Endothelial cell of umbilical vein (primary cell): ENCODE measurements around the gene PECR. TPM values are rescaled to one million over a fixed set of nuclear protein-coding genes. Genes with fewer than 3 reads are reported as not detected.

Experiments
- BruUV-seq: library from RNA; stranded (reverse); fragments of 400-500 nt; replicated peaks from 2 replicates; lab custom pipeline; 2021; lab: Mats Ljungman, UMichigan
- CTCF ChIA-PET: fragments of 300-600, 350-600 bp; sonication (Branson Sonifier 250); formaldehyde crosslinking; loops from one replicate; lab custom pipeline; 2021; ENCODE audit warnings: antibody characterized with exemption, inconsistent platforms; lab: Charles Lee
- POLR2A ChIA-PET: fragments of 300-600, 350-600 bp; sonication (Branson Sonifier 250); formaldehyde crosslinking; loops from one replicate; lab custom pipeline; 2021; ENCODE audit warnings: antibody characterized with exemption, inconsistent platforms; lab: Charles Lee
- DNase-seq: peaks from one replicate; pipeline ENCODE4 v3.0.0-alpha.2; 2011; ENCODE audit warnings: low read depth, low spot score
- FAIRE-seq: peaks from 2 replicates; lab custom pipeline; 2011; peaks lifted over from hg19 to GRCh38; lab: Jason Lieb, UNC
- H2AFZ ChIP-seq: 2 replicates; pipeline ENCODE4 v1.6.0; 2012; ENCODE audit warnings: low read depth, low read length, control low read depth, inconsistent platforms
- H3K27ac ChIP-seq: 2 replicates; pipeline ENCODE4 v1.5.1; 2011; ENCODE audit warnings: low read depth, mild to moderate bottlenecking, control low read depth, low read length, moderate library complexity; ENCODE audit not compliant: insufficient read depth
- H3K27me3 ChIP-seq, 2 experiments: 2 replicates each; pipeline versions ENCODE4 v1.6.0 to v1.6.1; 2011; ENCODE audit warnings: low read length in 2 of 2, mixed read lengths in 1 of 2; ENCODE audit not compliant: control insufficient read depth in 2 of 2, insufficient read depth in 2 of 2
- H3K36me3 ChIP-seq, 2 experiments: 2 replicates in 1 of 2; 3 replicates in 1 of 2; pipeline ENCODE4 v1.5.1; 2011; ENCODE audit warnings: low read length in 2 of 2, mild to moderate bottlenecking in 1 of 2, moderate library complexity in 1 of 2; ENCODE audit not compliant: control insufficient read depth in 2 of 2, insufficient read depth in 2 of 2; ENCODE audit errors: extremely low read depth in 1 of 2
- H3K4me1 ChIP-seq: 3 replicates; pipeline ENCODE4 v1.5.1; 2011; ENCODE audit warnings: mild to moderate bottlenecking, low read length; ENCODE audit not compliant: control insufficient read depth, insufficient read depth; ENCODE audit errors: extremely low read depth
- H3K4me2 ChIP-seq: 2 replicates; pipeline ENCODE4 v1.6.1; 2011; ENCODE audit warnings: low read length, control low read depth, mixed read lengths; ENCODE audit not compliant: insufficient read depth
- H3K4me3 ChIP-seq, 3 experiments: fragments of 200-600 bp in 1 of 3; sonication (generic), shearing (Covaris generic) in 1 of 3; replicated peaks in 1 of 3; 2 replicates each; pipeline ENCODE4 v1.5.1; 2011 to 2016; ENCODE audit warnings: control low read depth in 3 of 3, low read length in 3 of 3, mild to moderate bottlenecking in 2 of 3, inconsistent platforms in 1 of 3, low read depth in 1 of 3, moderate library complexity in 1 of 3; ENCODE audit not compliant: insufficient read depth in 1 of 3
- H3K79me2 ChIP-seq: 2 replicates; pipeline ENCODE4 v1.6.0; 2012; ENCODE audit warnings: low read length, inconsistent platforms; ENCODE audit not compliant: control insufficient read depth, insufficient read depth
- H3K9ac ChIP-seq: replicated peaks from 2 replicates; pipeline ENCODE3; 2011; ENCODE audit warnings: low read length, control low read depth; ENCODE audit not compliant: insufficient read depth; ENCODE audit errors: extremely low read depth
- H3K9me1 ChIP-seq: replicated peaks from 3 replicates; pipeline ENCODE4 v1.6.0; 2011; ENCODE audit warnings: mild to moderate bottlenecking, low read length; ENCODE audit not compliant: control insufficient read depth, insufficient read depth; ENCODE audit errors: extremely low read depth
- H3K9me3 ChIP-seq: replicated peaks from 2 replicates; pipeline ENCODE4 v1.5.1; 2012; ENCODE audit warnings: low read length, inconsistent platforms; ENCODE audit not compliant: control insufficient read depth, insufficient read depth
- H4K20me1 ChIP-seq: replicated peaks from 2 replicates; pipeline ENCODE3; 2011; ENCODE audit warnings: mild to moderate bottlenecking, low read length; ENCODE audit not compliant: control insufficient read depth, insufficient read depth; ENCODE audit errors: extremely low read depth
- EZH2 ChIP-seq: IDR thresholded peaks from 2 replicates; pipeline ENCODE4 v1.6.1; 2012; ENCODE audit warnings: borderline replicate concordance, low read depth, mild to moderate bottlenecking, moderate library complexity, low read length, inconsistent platforms; ENCODE audit not compliant: severe bottlenecking
- FOS ChIP-seq: IDR thresholded peaks from 2 replicates; pipeline ENCODE4 v1.6.1; 2011; ENCODE audit warnings: mild to moderate bottlenecking, low read length, moderate library complexity, borderline replicate concordance; ENCODE audit not compliant: insufficient read depth
- GATA2 ChIP-seq: IDR thresholded peaks from 2 replicates; pipeline ENCODE4 v1.7.0; 2011; ENCODE audit warnings: low read depth, mild to moderate bottlenecking, moderate library complexity, mixed read lengths, low read length; ENCODE audit not compliant: insufficient read length, insufficient read depth
- JUN ChIP-seq: IDR thresholded peaks from 2 replicates; pipeline ENCODE4 v1.6.1; 2011; ENCODE audit warnings: borderline replicate concordance, low read depth; ENCODE audit not compliant: insufficient read length, insufficient read depth
- MYC ChIP-seq: IDR thresholded peaks from one replicate; pipeline ENCODE4 v1.6.1; 2011; ENCODE audit warnings: mild to moderate bottlenecking, low read depth, low read length
- POLR2A ChIP-seq: IDR thresholded peaks from 2 replicates; pipeline ENCODE4 v1.6.1; 2012; ENCODE audit warnings: low read depth, mild to moderate bottlenecking, control low read depth, low read length
- POLR2AphosphoS5 ChIP-seq: IDR thresholded peaks from 2 replicates; pipeline ENCODE4 v1.6.1; 2012; ENCODE audit warnings: low read depth, mild to moderate bottlenecking, control low read depth, low read length, moderate library complexity; ENCODE audit not compliant: insufficient read depth
- dilution Hi-C: fragments of 300-500 bp; cut with MboI; formaldehyde crosslinking; loops from one replicate; pipeline ENCODE4 v1.15.0; 2019; ENCODE audit warnings: low sequenced_read_pairs; ENCODE audit not compliant: extremely low pct_ligation_motif_present
- intact Hi-C: fragments of 100-400 bp; cut with micrococcal nuclease; formaldehyde crosslinking; loops from one replicate; pipeline ENCODE4 v1.10.0; 2022
- polyA plus RNA-seq, 4 experiments: library from polyadenylated mRNA; depleted of rRNA in 3 of 4; stranded (reverse) in 3 of 4; unstranded in 1 of 4; fragments of >200 nt; gene quantifications; 2 replicates each; pipeline versions ENCODE4 v1.2.1 to v1.2.3, GENCODE V29; 2011 to 2012; ENCODE audit warnings: missing spikeins in 1 of 4
- total RNA-seq: library from RNA; stranded (reverse); gene quantifications from 2 replicates; pipeline ENCODE4 v1.2.3, GENCODE V29; 2021
- TF ChIP-seq, protein P1 (sequence below): IDR thresholded peaks from 2 replicates; pipeline ENCODE4 v1.6.1; 2011; ENCODE audit not compliant: insufficient read depth, insufficient read length
- TF ChIP-seq, protein P2 (sequence below), 2 donors: IDR thresholded peaks; 1 replicate in 1 of 2; 2 replicates in 1 of 2; pipeline ENCODE4 v1.5.1; 2011; ENCODE audit warnings: low read length in 2 of 2, mild to moderate bottlenecking in 2 of 2, moderate library complexity in 2 of 2, control low read depth in 1 of 2, inconsistent platforms in 1 of 2, low read depth in 1 of 2; ENCODE audit not compliant: insufficient read depth in 1 of 2; ENCODE audit errors: extremely low read depth in 1 of 2

The PECR gene
- total and polyA plus RNA-seq, 2 donors (not counting 3 experiments of a cell fraction or from before 2014, with no cell fraction given) = 4.1 to 6.2 TPM

DNA sequence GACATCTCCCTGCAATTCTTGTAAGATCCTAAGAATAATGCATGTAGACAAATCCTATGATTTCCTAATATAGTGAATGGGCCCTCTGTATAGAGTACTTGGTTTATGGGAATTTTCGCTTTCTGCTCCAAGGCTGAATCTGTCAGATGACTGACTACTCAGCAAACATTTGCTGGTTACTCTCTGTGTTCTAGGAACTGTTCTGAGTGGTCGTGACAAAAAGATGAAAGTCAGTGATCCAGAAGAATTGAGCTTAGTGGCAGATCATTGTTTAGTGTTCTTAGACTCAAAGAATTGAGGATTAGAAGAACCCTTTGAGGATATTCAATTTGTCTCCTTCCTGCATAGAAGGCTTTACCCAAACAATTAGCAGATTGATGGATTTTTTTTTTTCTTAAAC lies 37.5 kb upstream of the PECR start:
- Histone ChIP-seq H2AFZ (no peak overlapping the region), H3K27ac (no peak overlapping the region), H3K36me3 (peaks cover 29 to 49% of the 10 kb centered on the region in 2 experiments), H3K4me3 (no peak overlapping the region), H3K9me3 (no peaks in the 10 kb centered on the region), H3K79me2 (peaks cover 68% of the 10 kb centered on the region), H4K20me1 (no peaks in the 10 kb centered on the region), H3K9ac (no peak overlapping the region), H3K4me1 (peaks cover 13% of the 10 kb centered on the region), H3K27me3 (no peaks in the 10 kb centered on the region), H3K9me1 (no peaks in the 10 kb centered on the region), H3K4me2 (no peak overlapping the region)
- dilution Hi-C loops (no loop called here), intact Hi-C loops (loop anchor here (5.0 to 10.0 kb wide), 2 partner anchors 283 to 516 kb away; partner anchors contain the start of gene IGFBP2)
- CTCF ChIA-PET = no interaction called here
- no TSS peak for BruUV-seq
- POLR2A ChIA-PET = no interaction called here
- DNase-seq (no peak), FAIRE-seq (no peak)
- TF ChIP-seq JUN (no peak), FOS (no peak), POLR2A (no peak), GATA2 (no peak), POLR2AphosphoS5 (no peak), MYC (no peak), EZH2 (no peak)
- TF ChIP-seq, protein P1, sequence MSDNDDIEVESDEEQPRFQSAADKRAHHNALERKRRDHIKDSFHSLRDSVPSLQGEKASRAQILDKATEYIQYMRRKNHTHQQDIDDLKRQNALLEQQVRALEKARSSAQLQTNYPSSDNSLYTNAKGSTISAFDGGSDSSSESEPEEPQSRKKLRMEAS = no peak
- TF ChIP-seq, protein P2, sequence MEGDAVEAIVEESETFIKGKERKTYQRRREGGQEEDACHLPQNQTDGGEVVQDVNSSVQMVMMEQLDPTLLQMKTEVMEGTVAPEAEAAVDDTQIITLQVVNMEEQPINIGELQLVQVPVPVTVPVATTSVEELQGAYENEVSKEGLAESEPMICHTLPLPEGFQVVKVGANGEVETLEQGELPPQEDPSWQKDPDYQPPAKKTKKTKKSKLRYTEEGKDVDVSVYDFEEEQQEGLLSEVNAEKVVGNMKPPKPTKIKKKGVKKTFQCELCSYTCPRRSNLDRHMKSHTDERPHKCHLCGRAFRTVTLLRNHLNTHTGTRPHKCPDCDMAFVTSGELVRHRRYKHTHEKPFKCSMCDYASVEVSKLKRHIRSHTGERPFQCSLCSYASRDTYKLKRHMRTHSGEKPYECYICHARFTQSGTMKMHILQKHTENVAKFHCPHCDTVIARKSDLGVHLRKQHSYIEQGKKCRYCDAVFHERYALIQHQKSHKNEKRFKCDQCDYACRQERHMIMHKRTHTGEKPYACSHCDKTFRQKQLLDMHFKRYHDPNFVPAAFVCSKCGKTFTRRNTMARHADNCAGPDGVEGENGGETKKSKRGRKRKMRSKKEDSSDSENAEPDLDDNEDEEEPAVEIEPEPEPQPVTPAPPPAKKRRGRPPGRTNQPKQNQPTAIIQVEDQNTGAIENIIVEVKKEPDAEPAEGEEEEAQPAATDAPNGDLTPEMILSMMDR (IDR thresholded peaks at IDR 0.05; ENCODE audit: extremely low read depth in 1 of 2, insufficient read depth in 1 of 2, low read depth in 1 of 2, low read length in 2 of 2) = no peak
